HG03439 (cell line): ENCODE results near the gene GPR160.

Experiments
- ATAC-seq: cut with Tn5 transposase; IDR thresholded peaks from one replicate; pipeline ENCODE4 v1.9.1; 2021; ENCODE audit warnings: mild to moderate bottlenecking, moderate library complexity; ENCODE audit not compliant: unreplicated experiment

GPR160 gene

DNA sequence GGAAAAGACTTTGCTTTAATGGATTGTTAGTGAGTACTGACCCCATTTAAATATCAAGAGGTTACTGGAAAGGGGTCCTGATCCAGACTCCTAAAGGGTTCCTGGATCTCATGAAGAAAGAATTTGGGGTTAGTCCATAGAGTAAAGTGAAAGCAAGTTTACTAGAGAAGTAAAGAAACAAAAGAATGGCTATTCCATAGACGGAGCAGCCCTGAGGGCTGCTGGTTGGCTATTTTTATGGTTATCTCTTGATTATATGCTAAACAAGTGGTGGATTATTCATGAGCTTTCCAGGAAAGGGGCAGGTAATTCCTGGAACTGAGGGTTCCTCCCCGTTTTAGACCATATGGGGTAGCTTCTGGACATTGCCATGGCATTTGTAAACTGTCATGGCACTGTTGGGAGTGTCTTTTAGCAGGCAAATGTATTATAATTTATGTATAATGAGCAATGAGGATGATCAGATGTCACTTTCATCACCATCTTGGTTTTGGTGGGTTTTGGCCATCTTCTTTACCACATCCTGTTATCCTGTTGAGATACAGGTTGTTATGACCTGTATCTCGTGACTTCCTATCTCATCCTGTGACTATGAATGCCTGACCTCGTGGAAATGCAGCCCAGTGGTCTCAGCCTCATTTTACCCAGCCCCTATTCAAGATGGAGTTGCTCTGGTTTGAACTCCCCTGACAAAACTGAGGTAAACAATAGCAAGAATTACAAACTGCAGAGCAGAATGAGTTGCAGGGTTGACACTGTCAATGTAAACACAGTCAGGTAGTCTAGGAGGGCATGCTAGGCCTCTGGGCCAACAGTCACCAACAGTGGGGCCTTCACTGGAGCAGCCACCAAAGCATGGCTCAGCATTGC, 10.3 kb upstream of the GPR160 start:
- no peak for ATAC-seq

GRCh38 chr3:170033489-170033888, 4.3 kb upstream of the GPR160 start:
- ATAC-seq: no peak

DNA sequence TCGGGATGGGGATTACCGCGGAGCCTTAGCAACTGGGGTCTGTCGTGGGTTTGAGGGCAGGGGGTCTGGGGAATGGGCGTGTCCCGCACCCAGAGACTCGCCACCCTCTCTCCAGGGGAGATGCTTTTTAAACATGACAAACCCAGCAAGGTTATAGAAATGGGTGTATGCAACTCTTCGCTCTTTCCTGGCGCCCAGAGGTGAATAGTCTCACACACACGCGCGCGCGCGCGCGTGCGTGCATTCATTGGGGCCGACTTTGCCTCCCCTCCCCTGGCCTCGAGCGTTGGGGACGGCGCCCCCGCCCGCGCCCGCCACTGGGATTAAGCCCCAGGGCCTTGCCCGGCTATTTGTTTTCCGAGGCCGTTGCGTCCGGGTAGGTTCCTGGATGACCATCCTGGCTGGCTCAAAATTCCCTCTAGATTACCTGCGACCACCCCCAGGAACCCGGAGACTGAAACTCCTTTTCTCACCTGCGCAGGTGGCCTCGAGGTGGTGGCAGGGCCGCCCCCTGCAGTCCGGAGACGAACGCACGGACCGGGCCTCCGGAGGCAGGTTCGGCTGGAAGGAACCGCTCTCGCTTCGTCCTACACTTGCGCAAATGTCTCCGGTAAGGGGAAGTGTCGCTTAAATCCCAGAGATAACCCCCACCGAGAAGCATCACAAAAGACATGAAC, 777 bp downstream of the GPR160 start:
- ATAC-seq: peak; percentile 27

DNA sequence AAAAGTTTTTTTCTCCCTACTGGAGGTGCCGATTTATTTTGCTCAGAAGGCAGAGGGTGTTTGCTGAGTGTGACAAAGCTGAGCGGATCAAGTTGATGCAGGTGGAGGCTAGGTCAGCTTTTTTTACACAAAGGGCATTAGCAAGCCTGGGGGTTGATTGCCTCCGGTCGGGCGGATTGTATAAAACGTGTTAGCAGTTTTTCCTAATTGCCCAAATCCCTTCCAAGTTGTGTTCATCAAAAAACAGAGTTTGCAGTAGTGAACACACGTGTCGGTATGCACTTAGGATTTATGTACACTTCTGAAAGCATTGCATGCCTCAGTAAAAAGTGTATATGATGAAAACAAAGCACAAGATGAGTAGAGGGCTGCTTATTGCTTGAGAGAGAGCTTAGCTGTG, 2.6 kb downstream of the GPR160 start:
- ATAC-seq: no peak

DNA sequence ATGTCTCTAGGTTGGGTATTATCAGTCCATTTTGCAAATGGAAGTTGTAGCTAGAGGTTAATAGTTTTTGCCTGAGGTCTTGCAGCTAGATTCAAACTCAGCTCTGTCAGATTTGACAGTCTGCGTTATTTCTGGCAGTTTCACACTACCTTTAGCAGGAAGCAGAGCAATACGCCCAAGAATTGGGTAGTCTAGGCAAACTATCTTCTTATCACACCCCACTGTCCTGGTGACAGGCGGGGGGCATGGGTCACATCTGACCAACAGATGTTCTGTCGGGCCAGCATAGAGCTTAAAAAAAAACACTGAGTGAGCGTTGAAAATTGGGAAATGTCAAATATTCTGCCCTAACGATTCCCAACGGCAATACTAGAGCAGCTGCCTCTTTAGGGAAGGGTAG, 5.7 kb downstream of the GPR160 start:
- ATAC-seq: no peak

DNA sequence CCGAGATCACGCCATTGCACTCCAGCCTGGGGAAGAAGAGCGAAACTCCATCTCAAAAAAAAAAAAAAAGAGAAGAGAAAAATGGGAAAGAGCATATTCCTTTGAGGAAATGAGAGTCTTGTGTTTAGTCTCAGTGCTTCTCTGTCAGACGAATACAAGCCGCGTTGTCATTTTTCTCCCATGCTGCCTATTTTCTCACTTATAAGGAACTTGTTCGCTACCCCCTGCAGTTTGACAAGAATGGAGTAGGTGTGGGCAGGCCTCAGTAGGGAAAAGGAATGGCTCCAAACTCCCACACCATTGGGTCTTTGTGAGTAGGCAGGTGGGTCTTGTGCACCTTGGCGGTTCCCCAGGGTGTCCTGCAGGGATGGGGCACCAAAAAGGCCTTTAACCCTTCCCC, 6.5 kb downstream of the GPR160 start:
- ATAC-seq: no peak

DNA sequence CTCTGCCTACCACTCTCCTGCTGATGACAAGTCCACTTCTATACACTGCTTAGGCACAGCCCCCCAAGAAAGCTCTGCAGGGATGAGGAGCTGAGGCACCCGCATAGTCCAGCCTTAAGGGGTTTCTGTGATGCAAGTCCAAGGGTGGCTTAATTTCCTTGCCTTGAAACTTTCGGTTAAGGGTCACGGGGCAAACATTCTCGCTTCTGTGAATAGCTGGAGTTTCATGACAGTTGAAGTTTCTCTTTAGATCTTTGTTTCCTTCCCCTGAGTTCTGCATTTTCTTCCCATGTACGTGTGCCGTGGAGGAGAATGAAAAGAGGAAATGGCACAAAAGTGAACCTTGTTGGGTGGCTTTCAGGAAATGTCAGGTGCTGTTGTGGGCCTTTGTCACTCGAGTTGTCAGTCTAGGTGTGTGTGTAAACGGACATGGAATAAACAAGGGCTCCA, 7.0 kb downstream of the GPR160 start:
- ATAC-seq: peak; percentile 76

DNA sequence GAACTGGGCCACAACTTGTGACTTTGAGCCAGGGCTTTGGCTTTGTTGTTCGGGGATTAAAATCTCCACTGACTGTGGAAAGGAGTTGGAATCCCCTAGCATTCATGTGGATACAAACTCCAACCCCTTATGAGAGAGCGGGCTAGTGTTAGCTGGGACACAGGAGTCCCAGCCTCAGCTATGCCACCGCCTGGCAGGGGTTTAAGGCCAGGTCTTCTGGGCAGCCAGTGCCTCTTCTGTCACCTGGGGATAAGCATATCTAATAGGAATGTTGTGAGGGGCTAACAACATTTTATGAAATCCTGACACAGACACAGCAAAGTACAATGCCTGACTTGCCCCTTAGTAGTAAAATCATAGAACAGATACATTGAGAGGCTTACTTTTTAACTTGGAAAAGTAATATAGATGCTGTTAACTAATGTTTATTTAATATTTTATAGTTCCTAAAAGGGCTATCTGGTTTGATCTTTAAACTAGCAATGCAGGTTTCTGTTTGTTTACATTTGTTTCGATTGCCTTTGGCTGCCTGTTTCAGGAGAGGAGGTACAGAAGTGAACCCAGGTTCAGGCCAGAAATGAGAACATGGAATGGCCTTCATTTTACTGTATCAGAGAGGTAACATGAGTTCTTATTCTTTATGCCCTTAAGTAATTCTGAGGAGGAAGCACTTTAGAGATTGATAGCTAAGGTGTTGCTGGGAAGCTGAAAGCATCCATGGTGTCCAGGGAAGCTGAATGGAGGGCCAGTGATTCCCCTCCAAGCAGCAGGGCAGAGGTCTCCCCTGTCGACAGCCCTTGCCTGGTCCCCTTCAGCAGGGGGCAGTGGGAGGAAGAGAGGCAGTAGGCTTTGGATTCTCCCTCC, 8.7 kb downstream of the GPR160 start:
- ATAC-seq: no peak

DNA sequence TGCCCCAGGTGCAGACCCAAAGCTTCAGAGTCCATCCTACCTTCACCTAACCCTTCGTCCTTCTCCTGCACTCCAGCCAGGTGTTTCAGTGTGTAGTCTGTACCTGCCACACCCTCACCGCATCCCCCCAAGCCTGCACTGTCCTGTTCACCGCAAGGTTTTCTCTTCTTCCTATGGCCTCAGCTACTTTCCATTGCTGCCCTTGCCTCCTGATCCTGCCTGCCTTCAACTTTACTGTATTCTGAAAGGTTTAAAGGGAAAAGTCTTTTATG, 9.3 kb downstream of the GPR160 start:
- no peak for ATAC-seq

DNA sequence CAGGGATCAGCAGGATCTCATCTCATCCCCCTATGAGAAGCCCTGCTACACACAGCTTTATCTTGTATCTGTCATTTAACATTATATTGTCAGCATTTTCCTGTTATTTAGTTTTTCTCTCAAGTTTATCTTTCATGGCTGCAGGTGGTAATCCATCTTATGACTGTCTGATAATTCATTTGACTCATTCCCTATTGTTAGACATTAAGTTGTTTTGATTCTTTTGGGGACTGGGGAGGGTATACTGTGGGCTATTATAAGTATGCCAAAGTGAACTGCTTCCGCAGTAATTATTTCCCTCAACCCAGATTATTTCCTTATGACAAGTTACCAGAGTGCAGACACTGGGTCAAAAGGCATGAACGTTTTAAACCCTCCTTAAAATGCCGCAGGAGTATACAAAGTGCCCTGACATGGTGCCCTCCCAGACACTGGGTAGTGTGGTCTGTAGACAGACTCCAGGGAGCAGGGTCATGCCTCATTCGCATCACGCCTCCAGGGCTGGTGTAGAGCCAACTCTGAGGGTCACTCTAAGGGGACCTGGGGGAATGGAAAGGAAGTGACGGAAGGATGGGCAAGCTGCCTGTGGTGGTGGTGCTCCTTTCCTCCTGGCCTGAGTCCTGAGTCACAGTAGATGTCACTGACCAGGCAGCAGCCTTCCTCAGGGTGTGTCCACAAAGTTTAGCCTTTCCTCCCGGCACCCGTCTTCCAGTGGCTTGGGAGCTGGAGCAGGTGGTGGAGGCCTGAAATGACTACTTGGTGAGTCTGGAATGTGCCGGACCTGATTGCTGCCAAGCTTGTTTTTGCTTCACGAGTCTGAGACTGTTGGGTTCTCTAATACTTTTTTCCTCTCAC, 11.6 kb downstream of the GPR160 start:
- no peak for ATAC-seq

- ATAC-seq: no peak
Observed at GRCh38 chr3:170050753-170051152, 13.0 kb downstream of the GPR160 start.

DNA sequence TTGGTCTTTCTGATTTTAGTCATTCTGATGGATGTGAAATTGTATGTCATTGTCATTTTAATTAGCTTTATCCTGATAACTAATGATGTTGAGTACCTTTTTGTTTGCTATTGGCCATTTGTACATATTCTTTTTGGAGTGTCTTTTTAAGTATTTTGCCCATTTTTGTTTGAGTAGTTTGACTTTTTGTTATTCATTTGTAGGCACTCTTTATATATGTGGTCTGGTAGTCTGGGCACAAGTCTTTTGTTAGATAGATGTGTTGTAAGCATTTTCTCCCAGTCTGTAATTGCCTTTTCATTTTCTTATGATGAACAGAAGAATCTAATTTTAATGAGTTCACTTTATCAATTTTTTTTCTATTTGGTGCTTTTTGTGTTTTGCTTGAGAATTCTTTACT, 14.6 kb downstream of the GPR160 start:
- ATAC-seq: no peak

DNA sequence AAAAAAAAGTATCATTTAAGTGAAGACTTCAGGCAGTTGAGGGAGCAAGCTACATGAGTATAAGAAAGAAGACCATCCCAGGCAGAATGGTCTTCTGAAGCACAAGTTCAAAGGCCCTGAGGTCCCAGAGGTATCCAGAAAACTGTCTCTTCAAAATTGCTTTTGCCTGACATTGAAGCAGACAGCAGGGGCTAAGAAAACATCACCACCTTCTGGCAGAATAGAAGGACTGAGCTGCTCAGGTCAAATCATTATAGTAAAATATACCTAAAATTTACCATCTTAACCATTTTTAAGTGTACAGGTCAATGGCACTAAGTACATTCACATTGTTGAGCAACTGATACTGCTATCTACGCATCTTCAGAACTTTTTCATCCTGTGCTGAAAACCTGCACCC, 16.4 kb downstream of the GPR160 start:
- no peak for ATAC-seq

- ATAC-seq: peak; percentile 63
Observed at GRCh38 chr3:170055209-170055608, 17.4 kb downstream of the GPR160 start.

DNA sequence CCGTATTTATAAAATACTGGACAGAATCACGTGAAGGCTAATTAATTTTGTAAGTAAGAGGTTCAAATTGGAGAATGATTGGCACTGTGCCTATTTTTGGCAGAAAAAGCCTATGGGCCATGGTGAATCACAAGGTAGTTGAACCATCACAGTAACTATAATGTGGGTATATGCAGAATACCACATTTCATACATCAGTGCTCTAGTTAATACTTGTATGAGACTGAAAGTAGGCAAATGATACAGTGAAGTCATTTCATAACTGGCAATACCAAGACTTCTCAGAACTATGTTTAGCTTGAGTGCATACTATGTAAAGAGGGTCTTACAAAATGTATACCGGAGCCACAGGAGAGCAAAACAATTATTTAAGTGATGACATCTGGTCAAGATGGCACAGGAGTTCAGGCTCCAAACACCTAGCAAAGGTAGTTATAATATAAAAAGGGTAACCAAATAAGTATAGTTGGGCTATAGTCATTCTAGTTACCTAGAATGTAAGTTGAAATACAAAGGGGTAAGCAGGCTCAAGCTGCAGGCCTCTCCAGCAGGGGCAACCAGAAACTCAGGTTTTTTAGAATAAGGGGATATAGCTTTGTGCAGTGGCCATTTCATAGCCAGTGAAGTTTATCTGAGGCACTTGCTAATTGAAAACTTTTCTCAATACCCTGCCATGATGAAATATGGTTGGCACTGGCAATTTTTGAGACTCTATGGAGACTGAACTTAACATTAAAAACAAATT, 19.1 kb downstream of the GPR160 start:
- ATAC-seq: peak; percentile 89

GRCh38 chr3:170057550-170057949, 19.8 kb downstream of the GPR160 start:
- ATAC-seq: no peak

DNA sequence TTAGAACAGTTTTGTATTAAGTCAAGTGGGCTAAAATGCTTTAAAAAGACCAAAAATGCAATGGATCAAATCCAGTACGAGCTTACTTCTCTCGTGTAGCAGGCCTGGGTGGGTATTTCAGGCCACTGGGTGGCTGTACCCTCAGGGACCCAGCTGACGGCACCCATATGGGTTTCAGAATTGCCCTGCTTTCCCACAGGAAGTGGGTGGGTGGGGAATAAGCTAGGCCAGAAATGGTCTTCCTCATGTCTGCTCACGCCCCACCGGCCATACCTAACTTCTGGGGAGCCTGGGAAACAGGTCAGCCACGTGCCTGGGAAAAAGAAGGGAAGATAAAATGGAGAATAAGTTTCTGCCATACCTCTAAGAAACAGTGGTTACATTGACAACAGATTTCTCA, 20.3 kb downstream of the GPR160 start:
- ATAC-seq: no peak

DNA sequence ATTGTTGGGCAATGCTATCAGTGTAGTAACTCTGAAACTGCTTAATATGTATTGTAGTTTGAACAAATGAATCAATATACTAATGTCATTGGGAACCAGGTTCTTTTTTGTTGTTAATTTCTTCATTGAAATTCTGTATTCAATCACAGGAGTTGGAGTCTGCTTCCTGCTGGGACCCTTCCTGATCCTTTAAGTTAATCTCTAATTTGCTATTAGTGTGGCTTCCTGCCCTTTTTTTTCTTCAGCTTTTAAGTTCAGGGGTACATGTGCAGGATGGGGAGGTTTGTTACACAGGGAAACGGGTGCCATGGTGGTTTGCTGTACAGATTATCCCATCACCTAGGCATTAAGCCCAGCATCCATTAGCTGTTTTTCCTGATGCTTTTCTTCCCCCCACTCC, 21.7 kb downstream of the GPR160 start:
- ATAC-seq: no peak

DNA sequence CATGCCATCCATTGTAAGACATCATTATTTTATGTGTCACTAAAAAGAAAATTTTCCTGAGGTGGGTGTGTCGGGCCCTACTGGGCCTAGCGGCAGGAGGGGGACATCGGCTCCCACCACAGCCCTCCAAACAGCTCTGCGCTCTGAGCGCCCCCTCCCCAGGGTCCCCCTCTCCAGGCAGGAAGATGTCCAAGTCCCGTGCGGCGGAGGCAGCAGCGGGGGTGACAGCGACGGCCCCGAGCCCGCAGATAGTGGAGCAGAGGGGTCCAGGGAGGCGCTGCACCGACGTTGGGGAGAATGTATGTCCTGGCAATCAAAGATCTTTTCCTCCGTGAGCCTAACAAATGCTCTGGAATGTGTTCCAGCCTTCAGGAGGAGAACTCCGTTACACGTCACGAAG, 24.3 kb downstream of the GPR160 start:
- no peak for ATAC-seq

- ATAC-seq: no peak
Observed at GRCh38 chr3:170062769-170063168, 25.0 kb downstream of the GPR160 start.
